Ascending aorta (tissue), 2 donors: Measurements from ENCODE around the gene NR3C1. TPM values are rescaled to one million over a fixed set of nuclear protein-coding genes. Genes with fewer than 3 reads are reported as not detected.

Experiments
- DNase-seq, 2 donors: peaks; one replicate each; pipeline ENCODE4 v3.0.0-alpha.2; 2019; ENCODE audit warnings: low spot score in 2 of 2
- H3K27ac ChIP-seq, 2 donors: fragments of 200-600 bp; sonication (generic); one replicate each; pipeline ENCODE4 v1.5.1; 2016 to 2017; ENCODE audit warnings: mild to moderate bottlenecking in 1 of 2
- H3K27me3 ChIP-seq: fragments of 200-600 bp; sonication (generic); one replicate; pipeline ENCODE4 v1.5.1; 2017
- H3K36me3 ChIP-seq, 2 donors: fragments of 200-600 bp; sonication (generic); one replicate each; pipeline ENCODE4 v1.5.1; 2016
- H3K4me1 ChIP-seq, 2 donors: fragments of 200-600 bp; sonication (generic); one replicate each; pipeline ENCODE4 v1.5.1; 2016 to 2017; ENCODE audit warnings: mild to moderate bottlenecking in 1 of 2
- H3K4me3 ChIP-seq, 2 donors: fragments of 200-600 bp; sonication (generic); one replicate each; pipeline ENCODE4 v1.5.1; 2016 to 2017; ENCODE audit warnings: mild to moderate bottlenecking in 1 of 2
- H3K9me3 ChIP-seq, 2 donors: fragments of 200-600 bp; sonication (generic); one replicate each; pipeline ENCODE4 v1.5.1; 2016
- intact Hi-C: fragments of 100-400 bp; cut with DNase I; formaldehyde crosslinking; loops from one replicate; pipeline ENCODE4 v1.15.1; 2023
- total RNA-seq: library from RNA; depleted of rRNA; stranded (reverse); fragments of >200 nt; gene quantifications from one replicate; pipeline ENCODE4 v1.1.0, GENCODE V29; 2016
- TF ChIP-seq, protein P1 (sequence below), 3 experiments: fragments of 200-600 bp in 2 of 3; fragments of 450-650 bp in 1 of 3; sonication (generic) in 2 of 3; IDR thresholded peaks; one replicate each; pipeline ENCODE4 v1.5.1; 2016 to 2019; ENCODE audit warnings: antibody characterized with exemption in 3 of 3, mild to moderate bottlenecking in 1 of 3, moderate library complexity in 1 of 3

The NR3C1 gene
- total RNA-seq, 1 donor from 2014 or later = 18.4 TPM

DNA sequence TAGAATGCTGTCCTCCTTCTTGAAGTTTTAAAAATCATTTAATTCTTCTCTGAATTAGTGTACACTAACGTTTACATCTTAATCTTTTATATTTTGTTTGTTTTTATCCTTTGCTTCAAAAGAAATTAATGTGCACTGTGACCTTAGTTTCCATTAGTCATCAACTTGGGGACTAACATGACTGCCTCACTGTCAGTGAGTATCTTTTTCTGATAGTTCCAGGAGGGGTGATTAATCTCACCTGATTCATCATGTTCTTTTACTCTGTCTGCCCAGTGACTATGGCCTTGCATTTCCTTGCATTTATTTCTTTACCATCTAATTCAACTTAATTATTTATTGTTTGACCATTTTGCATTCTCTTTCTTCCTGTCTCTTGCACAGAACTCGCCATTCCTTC, 33.4 kb upstream of the NR3C1 start:
- H3K27me3 ChIP-seq = no peaks in the 10 kb centered on the region
- H3K27ac ChIP-seq = no peak overlapping the region
- TF ChIP-seq, protein P1, sequence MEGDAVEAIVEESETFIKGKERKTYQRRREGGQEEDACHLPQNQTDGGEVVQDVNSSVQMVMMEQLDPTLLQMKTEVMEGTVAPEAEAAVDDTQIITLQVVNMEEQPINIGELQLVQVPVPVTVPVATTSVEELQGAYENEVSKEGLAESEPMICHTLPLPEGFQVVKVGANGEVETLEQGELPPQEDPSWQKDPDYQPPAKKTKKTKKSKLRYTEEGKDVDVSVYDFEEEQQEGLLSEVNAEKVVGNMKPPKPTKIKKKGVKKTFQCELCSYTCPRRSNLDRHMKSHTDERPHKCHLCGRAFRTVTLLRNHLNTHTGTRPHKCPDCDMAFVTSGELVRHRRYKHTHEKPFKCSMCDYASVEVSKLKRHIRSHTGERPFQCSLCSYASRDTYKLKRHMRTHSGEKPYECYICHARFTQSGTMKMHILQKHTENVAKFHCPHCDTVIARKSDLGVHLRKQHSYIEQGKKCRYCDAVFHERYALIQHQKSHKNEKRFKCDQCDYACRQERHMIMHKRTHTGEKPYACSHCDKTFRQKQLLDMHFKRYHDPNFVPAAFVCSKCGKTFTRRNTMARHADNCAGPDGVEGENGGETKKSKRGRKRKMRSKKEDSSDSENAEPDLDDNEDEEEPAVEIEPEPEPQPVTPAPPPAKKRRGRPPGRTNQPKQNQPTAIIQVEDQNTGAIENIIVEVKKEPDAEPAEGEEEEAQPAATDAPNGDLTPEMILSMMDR (IDR thresholded peaks at IDR 0.05) = no peak
- no peak overlapping the region for H3K4me3 ChIP-seq
- no peaks in the 10 kb centered on the region for H3K36me3 ChIP-seq
- DNase-seq = no peak
- H3K9me3 ChIP-seq = no peaks in the 10 kb centered on the region
- intact Hi-C loops = no loop called here
- H3K4me1 ChIP-seq = no peaks in the 10 kb centered on the region

DNA sequence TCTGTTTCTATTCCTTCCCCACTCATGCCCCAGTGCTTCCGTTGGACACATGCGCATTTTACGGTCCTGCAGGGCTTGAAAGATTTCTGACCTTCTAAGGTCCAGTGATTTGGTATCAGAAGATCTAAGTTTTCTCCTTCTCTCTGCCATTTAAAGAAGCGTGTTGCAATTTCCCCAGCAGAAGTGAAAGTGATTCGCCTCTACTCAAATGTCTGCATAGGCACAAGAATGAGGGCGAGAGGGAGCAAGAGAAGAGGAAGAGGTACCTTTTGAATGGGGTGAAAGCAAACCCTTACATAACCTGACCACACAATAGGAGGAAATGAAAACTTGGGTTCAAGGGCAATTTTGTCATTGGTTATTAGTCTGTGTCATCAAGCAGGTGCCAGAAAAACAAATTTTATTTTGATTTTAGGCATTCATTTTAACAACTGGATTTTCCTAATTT, 31.7 kb upstream of the NR3C1 start:
- TF ChIP-seq, protein P1 (IDR thresholded peaks at IDR 0.05) = no peak
- intact Hi-C loops = no loop called here
- Histone ChIP-seq H3K36me3 (no peaks in the 10 kb centered on the region), H3K9me3 (no peaks in the 10 kb centered on the region), H3K27ac (peak overlapping the region in 1 of 2 donors; percentile 23), H3K4me1 (no peaks in the 10 kb centered on the region), H3K4me3 (peak overlapping the region in 1 of 2 donors; percentile 42), H3K27me3 (no peaks in the 10 kb centered on the region)
- DNase-seq = no peak

DNA sequence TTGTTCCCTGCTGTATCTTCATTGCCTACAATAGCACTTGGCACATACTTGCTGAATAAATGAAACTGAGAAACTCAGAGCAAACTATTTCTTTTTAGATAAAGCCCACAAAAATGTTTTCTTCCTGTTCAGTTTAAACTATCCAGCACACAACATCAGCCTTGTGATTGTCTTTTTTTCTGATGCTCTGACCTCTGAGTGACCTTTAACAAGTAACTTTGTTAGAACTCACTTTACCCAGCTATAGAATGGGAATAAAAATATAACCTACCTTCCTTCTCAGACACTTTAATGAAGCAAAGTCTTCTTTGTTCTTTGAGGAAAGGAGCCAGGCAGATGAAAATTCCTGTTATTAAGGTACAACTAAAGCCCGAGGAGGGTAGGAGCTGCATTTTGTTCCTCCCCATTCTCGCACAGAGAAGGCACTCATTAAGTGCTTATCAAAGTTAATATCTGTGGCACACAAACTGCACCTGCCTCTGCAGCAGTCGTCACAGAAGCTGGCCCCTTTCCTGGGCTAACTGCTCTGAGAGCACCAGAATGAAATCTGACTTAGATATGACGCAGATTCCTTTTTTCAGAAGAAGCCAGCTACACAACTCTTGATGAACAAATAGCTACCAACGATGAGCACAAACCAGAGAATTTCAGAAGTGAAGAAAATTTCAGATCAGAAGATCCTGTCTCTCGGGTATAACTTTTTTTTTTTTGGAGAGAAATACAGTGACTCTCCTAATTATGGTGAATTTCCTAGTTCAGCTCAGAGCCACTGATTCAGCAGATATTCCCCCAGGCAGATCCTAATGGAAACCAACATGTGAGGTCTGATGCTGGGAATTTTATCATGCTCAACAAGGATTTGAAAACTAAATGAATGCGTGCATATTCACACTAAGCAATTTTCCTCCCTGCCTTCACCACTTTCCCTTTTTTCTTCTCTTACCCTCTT, 31.0 kb upstream of the NR3C1 start:
- Histone ChIP-seq H3K36me3 (no peaks in the 10 kb centered on the region), H3K4me3 (peak overlapping the region in 1 of 2 donors; percentile 42), H3K9me3 (no peaks in the 10 kb centered on the region), H3K27me3 (no peaks in the 10 kb centered on the region), H3K4me1 (no peaks in the 10 kb centered on the region), H3K27ac (peak overlapping the region in 1 of 2 donors; percentile 23)
- DNase-seq = no peak
- intact Hi-C loops = no loop called here
- TF ChIP-seq, protein P1 (IDR thresholded peaks at IDR 0.05) = no peak

DNA sequence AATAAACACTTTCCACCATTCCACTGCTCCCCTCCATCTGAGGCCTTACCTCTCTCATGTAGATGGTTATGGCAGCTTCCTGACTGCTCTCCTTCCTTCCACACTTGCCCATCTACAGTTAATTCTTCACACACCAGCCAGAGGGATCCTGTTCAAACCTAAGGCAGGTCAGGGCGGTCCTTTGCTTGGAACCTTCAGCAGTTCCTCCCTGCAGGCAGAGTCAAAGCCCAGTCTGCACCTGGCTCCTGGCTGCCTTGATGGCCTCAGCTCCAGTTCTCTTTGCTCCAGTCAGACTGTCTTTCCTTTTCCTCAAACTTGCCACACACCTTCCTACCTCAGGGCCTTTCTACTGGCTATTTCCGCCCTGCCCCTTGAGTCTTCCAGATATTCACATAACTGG, 30.2 kb upstream of the NR3C1 start:
- H3K27ac ChIP-seq = no peak overlapping the region
- intact Hi-C loops = no loop called here
- DNase-seq = no peak
- no peaks in the 10 kb centered on the region for H3K36me3 ChIP-seq
- no peaks in the 10 kb centered on the region for H3K9me3 ChIP-seq
- H3K4me3 ChIP-seq = no peak overlapping the region
- no peaks in the 10 kb centered on the region for H3K4me1 ChIP-seq
- TF ChIP-seq, protein P1 (IDR thresholded peaks at IDR 0.05) = no peak
- H3K27me3 ChIP-seq = no peaks in the 10 kb centered on the region

DNA sequence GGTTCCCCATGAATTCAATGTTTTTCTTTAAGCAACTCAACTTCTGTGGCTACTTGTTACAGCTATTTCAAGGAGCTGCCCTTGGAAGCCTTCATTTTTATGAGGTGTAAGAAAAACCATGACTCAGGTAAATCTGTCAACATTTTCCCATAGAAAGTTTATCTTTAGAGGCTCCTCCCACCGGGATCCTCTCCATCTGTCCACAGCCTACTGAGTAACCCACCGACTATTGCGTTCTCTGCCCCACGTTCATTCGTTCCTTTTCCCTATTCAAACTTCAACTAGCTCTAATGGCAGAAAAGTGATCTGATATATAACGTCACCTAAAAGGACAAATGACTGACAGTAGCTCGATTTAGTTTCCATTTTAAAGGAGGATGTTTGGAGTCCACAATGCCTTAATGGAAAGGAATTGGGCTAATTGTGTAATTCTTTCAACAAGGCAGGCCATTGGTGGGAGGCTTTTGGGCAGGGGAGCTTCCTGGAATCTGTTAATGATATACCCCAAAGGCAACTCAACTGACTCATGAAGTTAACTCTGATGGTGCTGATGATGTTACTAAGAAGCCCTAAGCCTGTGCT, 29.3 kb upstream of the NR3C1 start:
- no peaks in the 10 kb centered on the region for H3K4me1 ChIP-seq
- no peak overlapping the region for H3K27ac ChIP-seq
- intact Hi-C loops = no loop called here
- no peak for DNase-seq
- no peaks in the 10 kb centered on the region for H3K36me3 ChIP-seq
- no peak overlapping the region for H3K4me3 ChIP-seq
- no peaks in the 10 kb centered on the region for H3K9me3 ChIP-seq
- H3K27me3 ChIP-seq = no peaks in the 10 kb centered on the region
- TF ChIP-seq, protein P1 (IDR thresholded peaks at IDR 0.05) = no peak
